ENCODE measurements around the gene SEMA5A.

SEMA5A gene

GRCh38 chr5:9149988-9150387, 395.9 kb downstream of the SEMA5A start:
- no peak for DNase-seq

DNA sequence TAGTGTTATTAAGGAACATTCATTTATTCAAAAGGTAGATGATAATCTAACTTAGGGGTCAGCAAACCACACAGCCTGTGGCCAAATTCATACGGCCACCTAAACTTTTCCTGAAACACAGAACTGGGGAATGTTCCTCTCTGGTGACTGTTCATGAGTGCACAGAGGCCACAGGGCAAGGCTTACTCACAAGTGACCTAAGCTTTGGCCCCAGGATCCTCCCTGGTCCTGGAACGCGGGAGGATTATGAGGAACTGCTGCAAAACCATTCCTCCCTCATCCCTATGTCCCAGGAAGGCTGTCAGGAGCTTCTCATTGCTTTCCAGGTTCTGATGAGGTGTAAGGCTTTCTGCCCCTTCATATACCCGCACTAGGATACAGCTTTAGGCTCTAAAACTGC, 397.6 kb downstream of the SEMA5A start:
- no peak for DNase-seq

- no peak for DNase-seq
Observed at GRCh38 chr5:9140711-9141110, 405.2 kb downstream of the SEMA5A start.

- no peak for DNase-seq
Observed at GRCh38 chr5:9140202-9140601, 405.7 kb downstream of the SEMA5A start.

DNA sequence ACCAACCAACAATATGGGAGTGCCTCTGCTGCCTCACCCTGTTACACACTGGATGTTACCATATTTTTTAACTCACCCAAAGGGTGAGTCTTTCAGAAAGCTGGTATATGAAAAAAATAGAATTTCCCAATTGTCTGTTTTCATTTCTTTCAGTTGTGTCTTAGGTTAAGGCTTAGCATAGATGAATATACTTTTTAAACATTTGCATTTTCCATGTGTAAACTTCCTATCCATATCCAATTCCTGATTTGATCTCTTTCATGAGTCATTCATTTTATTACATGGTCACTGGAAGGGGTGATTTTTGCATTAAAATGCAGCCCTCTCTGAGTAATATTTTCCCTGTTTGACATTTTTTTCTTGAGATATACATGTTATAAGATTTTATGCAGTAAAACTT, 406.5 kb downstream of the SEMA5A start:
- no peak for DNase-seq

- DNase-seq: no peak
Observed at GRCh38 chr5:9128136-9128535, 417.7 kb downstream of the SEMA5A start.

DNA sequence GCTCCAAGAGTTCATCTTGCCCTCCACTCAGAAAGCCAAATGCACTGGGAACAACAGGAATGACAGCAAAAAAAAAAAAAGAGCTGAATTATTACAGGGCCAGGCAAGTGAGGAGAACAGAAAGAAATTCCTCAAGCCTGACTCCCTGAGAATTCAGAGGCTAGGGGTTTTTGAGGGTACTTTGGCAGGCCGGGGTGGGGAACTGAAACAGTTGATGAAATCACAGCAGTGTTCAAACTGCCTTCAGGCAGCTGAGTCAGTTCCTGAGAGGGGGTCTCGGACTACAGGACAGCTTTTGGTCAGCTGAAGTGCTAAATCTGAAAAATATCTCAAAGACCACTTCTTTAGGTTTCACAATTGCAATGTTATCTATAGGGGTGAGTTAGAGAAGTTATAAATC, 419.4 kb downstream of the SEMA5A start:
- DNase-seq: no peak

DNA sequence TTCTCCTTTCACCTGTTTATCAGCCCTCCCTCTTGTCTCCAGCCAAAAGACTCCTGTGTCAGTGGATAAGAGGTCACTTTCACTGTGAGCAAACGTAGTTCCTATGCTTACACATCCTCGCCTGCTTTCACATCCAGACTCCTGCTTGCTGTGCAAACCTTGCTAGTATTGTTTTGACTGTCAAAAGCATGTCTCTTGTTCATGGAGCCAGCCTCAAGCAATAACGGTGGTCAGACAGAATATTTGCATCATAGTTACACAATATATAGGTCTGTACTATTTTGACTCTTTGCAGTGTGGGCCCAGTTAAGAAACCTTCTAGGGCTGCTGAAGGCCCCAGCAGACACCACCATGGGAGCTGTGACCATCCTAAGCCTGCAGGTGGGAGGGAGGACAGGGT, 420.0 kb downstream of the SEMA5A start:
- no peak for DNase-seq

DNA sequence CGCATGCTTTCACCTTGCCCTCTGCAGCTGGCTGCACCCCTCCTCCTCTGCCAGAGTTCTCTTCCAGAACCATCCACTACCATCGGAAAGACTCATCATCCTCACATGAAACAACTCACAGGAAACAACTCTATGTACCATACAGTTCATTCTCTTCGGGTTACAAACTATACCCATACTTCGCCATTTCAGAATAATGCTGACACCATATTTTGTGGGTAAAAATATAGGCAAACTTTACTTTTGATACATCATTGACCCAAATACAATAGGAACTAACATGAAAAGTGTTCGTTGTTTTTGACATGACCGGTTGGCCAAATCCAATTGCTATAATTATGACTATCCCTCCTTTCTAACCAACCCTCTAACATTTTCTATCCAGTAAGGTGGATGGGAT, 421.0 kb downstream of the SEMA5A start:
- DNase-seq: no peak

DNA sequence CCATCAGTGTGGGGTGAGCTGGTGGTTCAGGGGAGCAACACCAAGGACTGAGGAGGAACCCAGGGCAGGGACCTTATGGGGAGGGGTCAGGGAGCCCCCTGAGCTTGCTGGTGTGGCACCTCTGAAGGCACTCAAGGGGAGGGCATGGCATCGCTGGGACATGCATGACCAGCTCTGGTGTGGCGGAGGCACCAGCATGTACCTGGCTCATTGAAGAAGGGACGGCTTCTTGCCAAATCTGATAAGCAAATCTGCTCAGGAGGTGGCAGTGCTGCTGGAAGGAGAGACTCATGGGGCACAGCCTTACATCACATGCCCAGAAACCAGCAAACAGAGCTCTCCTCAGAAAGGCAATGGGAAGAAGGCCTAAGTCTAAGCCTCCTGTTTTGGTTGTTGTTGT, 421.8 kb downstream of the SEMA5A start:
- no peak for DNase-seq

DNA sequence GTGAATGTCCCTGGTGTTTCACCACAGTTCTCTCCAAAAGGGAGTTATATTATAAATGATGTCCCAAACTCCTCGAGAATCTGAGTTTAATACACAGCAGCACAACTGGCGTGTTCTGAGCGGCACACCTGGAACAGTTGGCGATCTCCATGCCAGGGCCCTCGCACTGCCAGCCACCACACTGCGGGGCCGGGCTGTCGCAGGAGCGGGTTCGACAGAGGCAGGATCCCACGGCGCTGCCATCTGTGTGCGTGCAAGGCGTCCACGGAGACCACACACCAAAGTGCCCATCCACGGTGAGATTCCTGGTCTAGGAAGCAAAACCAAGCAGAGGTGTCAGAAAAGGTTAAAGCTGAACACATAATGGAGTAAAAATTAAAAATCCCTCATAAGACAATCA, 423.3 kb downstream of the SEMA5A start:
- no peak for DNase-seq

- DNase-seq: no peak
Observed at GRCh38 chr5:9121597-9121996, 424.3 kb downstream of the SEMA5A start.

DNA sequence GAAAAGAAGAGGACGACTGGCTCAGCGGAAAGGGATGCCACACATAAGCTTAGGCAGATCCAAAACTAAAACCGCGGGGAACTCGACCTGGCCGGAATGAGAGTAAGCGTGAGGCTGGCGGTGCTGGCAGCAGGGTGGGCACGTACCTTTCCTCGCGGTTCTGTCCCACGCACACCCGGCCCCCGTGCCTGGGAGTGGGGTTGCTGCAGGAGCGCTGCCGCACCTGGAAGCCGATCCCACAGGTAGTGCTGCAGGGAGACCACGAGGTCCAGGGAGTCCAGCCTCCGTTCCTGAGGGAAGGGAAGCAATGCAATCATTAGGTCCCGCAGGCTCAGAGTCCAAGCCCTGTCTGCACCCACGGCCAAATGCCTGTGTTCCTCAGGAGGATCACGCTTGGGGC, 427.0 kb downstream of the SEMA5A start:
- DNase-seq: no peak

- DNase-seq: no peak
Observed at GRCh38 chr5:9115093-9115492, 430.8 kb downstream of the SEMA5A start.

GRCh38 chr5:9112520-9113291, 433.2 kb downstream of the SEMA5A start:
- no peak for DNase-seq

- no peak for DNase-seq
Observed at GRCh38 chr5:9108162-9108561, 437.7 kb downstream of the SEMA5A start.

DNA sequence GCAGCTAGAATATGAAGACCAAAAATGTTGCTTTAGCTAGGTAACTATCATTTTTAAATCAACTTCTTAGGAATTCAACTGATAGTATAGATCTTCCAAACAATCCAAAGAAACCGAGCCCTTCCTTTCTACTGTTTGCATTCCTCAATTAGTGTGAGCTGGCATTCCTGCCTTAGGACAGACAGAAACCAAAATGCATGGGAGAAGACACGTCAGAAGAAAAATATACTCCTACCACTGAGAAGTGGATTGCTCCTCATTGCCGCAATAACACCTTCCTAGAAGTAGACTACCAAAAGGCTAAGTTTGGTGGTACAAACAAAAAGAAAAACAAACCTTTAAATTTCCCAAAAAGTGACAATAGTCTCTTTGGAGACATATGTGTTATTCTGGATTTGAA, 440.0 kb downstream of the SEMA5A start:
- no peak for DNase-seq

GRCh38 chr5:9104571-9105339, 441.1 kb downstream of the SEMA5A start:
- no peak for DNase-seq

DNA sequence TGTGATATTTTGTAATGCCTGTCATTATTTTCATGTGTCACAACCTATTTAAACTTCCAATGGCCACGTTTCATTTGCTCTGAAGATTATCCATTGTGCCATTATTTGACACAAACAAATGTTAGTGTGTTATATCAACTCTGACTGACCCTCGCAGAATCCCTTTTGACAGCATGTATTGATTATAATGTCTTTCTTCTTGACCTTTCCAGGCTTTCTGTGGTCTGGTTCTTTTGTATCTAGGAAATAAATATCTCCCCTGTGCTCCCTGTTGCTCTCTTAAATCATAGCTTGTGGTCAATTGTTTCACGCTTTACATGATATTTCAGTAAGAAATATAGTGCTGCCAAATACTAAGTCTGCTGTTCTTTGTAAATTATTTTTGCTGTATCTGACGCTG, 442.6 kb downstream of the SEMA5A start:
- no peak for DNase-seq

GRCh38 chr5:9099689-9100088, 446.2 kb downstream of the SEMA5A start:
- no peak for DNase-seq

DNA sequence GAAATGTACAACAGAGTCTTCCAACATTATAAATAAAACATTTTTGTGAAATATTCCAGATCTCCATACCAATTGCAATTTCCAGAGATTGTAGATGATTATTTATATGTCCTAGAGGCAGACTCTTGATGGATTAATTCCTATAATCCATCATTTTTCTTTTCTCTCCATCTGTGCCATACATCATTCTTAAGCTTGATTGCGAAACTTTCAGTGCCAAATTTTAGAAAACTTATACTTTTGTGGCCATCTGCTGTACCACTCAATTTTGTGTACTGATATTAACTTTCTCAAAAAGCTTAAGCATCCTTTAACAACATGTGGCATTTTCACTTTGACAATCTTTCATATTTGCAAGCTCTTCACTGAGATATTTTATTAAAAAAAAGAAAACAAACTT, 446.9 kb downstream of the SEMA5A start:
- no peak for DNase-seq

- DNase-seq: no peak
Observed at GRCh38 chr5:9094582-9094981, 451.3 kb downstream of the SEMA5A start.

- DNase-seq: no peak
Observed at GRCh38 chr5:9091896-9092662, 453.8 kb downstream of the SEMA5A start.
